Epithelial cell of proximal tubule (primary cell): ENCODE measurements around the gene SCAMP3. TPM values are rescaled to one million over a fixed set of nuclear protein-coding genes. Genes with fewer than 3 reads are reported as not detected.
"Not testable (repeated sequence)": the region's sequence is repeated elsewhere in the genome, so short reads cannot be mapped to it uniquely, and the experiment has no call there.

Experiments
- DNase-seq: peaks from one replicate; pipeline ENCODE4 v3.0.0-alpha.2; 2011; ENCODE audit warnings: low read depth
- H3K4me3 ChIP-seq: 2 replicates; pipeline ENCODE4 v1.5.1; 2011; ENCODE audit warnings: low read depth, mild to moderate bottlenecking, low read length
- total RNA-seq: library from RNA; depleted of rRNA; stranded (reverse); fragments of >200 nt; gene quantifications from 2 replicates; pipeline ENCODE4 v1.2.3, GENCODE V29; 2015
- TF ChIP-seq, protein P1 (sequence below): conservative IDR thresholded peaks from 2 replicates; pipeline ENCODE4 v1.5.1; 2012; ENCODE audit warnings: low read depth, mild to moderate bottlenecking, low read length

Gene SCAMP3
- total RNA-seq, 1 donor from 2014 or later: 61.8 TPM

DNA sequence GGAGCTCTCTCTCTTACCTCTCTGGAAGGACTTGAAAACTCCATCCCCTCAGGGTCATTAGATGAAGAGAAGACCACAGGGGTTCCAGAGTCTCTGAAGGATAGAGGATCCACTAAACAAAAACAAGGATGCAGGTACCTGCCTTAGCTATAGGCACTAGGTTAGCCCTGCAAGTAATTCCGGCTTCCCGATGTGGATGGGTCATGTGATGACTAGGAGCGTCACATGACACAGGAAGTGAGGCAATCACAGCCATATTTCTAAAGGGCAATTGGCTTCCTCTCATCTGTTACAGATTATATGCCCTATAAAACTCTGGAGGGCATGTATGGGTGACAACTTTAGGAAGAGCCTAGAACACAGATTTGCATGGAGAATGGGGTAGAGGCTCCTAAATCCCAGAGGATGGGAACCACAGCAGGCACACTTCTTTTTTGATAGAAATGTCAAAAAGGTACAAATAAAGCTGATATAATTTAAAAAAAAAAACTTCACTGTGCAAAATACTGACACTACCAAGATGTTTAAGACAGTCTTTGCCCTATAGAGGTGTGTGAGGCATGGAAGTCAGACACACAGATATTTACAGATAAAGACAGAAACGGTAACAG, 21.0 kb downstream of the SCAMP3 start:
- no peak for DNase-seq
- TF ChIP-seq, protein P1, sequence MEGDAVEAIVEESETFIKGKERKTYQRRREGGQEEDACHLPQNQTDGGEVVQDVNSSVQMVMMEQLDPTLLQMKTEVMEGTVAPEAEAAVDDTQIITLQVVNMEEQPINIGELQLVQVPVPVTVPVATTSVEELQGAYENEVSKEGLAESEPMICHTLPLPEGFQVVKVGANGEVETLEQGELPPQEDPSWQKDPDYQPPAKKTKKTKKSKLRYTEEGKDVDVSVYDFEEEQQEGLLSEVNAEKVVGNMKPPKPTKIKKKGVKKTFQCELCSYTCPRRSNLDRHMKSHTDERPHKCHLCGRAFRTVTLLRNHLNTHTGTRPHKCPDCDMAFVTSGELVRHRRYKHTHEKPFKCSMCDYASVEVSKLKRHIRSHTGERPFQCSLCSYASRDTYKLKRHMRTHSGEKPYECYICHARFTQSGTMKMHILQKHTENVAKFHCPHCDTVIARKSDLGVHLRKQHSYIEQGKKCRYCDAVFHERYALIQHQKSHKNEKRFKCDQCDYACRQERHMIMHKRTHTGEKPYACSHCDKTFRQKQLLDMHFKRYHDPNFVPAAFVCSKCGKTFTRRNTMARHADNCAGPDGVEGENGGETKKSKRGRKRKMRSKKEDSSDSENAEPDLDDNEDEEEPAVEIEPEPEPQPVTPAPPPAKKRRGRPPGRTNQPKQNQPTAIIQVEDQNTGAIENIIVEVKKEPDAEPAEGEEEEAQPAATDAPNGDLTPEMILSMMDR: no peak
- H3K4me3 ChIP-seq: peak overlapping the region; percentile 63

GRCh38 chr1:155236451-155236850, 25.7 kb downstream of the SCAMP3 start:
- no peak overlapping the region for H3K4me3 ChIP-seq
- DNase-seq: no peak
- TF ChIP-seq, protein P1: no peak

GRCh38 chr1:155235375-155235774, 26.8 kb downstream of the SCAMP3 start:
- DNase-seq: not testable (repeated sequence)

DNA sequence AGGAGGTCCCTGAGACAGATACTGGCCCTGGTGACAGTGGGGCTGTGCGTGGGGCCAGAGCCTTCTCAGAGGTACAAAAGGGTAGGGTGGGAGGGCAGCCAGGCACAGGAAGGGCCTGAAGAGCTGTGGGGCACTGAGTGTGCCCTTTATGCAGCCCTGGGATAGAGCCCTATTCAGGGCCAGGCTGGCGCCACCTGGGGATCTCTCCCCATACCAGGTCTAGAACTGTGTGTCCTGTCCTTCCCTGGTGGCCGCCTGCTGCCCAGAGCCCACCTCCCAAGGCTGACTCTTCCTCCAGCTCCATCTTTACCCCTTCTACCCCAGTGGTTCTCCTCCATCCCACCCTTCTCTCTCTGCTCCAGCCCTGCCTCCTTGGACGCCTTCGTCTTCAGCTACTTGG, 28.7 kb downstream of the SCAMP3 start:
- not testable (repeated sequence) for DNase-seq, H3K4me3 ChIP-seq

More at GRCh38 chr1:155235375-155235774, 26.8 kb downstream of the SCAMP3 start:
- not testable (repeated sequence) for H3K4me3 ChIP-seq

DNA sequence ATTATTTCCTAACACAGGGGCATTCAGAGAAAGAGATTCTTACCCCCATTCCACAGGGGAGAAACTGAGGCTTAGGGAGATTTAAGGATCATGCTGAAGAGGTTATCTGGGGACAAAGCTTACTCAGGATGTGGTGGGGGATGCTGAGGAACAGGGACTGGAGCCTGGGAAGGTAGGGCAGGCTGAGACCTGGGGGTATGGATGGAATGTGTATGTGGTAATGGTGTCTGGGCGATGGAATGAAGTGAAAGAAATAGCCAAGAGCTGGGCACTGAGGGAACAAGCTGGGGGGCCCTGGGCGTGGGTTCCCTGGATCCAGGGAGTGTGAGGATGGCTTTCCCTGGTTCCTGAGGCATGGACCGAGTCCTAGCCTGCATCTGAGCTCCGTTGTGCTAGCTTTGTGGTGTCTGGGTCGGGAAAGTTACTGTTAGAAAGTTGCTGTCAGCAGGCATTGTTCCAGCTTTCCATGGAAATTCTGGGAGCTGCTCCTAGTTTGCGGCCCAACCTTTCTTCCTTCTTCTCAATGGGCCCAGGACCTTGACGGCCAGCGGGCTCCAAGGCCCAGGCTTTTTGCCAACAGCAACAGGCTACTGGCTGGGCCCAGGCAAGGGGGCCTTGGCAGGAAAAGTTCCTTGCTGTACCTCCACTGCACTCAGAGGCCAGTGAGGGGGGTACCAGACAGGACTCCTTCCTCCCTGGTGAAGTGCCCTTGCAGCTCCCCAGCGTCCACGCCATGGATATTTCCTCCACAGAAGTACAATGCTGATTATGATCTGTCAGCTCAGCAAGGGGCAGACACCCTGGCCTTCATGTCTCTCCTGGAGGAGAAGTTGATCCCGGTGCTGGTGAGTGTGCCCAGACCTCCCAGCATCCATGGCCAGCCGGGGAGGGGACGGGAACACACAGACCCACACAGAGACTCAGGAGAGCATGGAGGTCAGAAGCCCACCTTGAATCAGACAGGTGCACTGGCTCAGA, 29.9 kb downstream of the SCAMP3 start:
- H3K4me3 ChIP-seq, DNase-seq: not testable (repeated sequence)

DNA sequence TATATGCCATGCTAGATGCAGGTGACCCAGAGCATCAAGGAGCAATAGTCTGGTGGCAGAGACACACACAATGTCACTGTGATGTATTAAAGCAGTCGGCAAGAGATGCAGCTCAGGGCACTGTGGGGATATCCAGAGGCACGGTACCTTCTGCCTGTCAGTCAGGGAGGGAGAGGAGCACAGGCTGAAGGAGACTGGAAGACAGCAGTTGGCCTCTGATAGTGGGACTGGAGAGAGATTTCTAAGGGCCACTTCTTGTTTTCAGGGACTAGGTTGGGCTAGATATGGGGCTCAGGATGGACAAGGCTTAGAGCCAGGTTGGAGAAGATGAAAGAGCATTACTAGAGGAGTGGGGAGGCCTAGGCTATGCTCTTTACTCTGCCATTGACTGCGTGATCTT, 30.9 kb downstream of the SCAMP3 start:
- DNase-seq: not testable (repeated sequence)

GRCh38 chr1:155228096-155228427, 34.1 kb downstream of the SCAMP3 start:
- TF ChIP-seq, protein P1: no peak
- no peak for DNase-seq
- H3K4me3 ChIP-seq: peak overlapping the region; percentile 83

More for the DNA sequence above, 30.9 kb downstream of the SCAMP3 start:
- H3K4me3 ChIP-seq: not testable (repeated sequence)

DNA sequence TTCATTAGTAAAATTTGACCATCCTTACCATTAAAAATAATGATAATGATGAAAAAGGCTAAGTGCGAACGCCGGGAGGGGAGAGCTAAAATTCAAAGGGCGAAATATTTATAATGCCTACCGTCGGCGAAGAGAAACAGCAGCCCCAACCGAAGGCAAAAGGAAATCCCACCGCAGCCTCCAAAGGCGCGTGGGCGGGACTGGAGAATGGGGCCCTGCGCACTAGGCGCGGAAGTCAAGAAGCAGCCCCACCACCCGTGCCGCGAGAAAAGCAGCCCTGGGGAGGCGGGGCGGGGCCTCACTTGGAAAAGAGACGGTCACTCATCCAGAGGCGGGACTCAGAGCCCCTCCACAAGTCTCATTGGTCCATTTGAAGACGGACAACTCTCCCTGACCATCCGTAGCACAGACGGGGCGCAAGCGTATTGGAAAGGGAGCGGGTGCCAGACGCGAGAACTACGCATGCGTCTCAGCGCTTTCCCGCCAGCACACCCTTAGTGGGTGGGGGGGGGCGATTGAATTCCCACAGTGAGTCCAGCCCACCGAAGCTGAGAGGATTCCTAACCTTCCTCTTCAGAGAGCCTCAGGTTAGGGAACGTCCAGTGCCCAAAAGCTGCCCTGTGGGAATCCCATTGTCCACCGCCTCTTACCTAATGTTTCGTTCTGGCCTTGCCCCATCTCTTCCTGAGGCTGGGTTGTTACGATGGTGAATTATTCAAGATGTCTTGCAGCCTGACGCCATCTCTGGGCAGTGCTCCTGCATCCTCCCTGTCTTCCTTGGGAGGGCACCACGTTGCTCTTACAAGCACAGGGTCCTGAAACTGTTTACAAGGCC, 34.7 kb downstream of the SCAMP3 start:
- peak overlapping the region; percentile 83 for H3K4me3 ChIP-seq
- DNase-seq: peak; percentile 84
- TF ChIP-seq, protein P1: no peak
